H1 (cell line): ENCODE measurements around the gene INVS. TPM values are rescaled to one million over a fixed set of nuclear protein-coding genes. Genes with fewer than 3 reads are reported as not detected.

Experiments used
- FOSL1 ChIP-seq: IDR thresholded peaks from 2 replicates; pipeline ENCODE4 v1.6.1; 2011; ENCODE audit warnings: mild to moderate bottlenecking, low read depth, low read length, moderate library complexity; ENCODE audit not compliant: insufficient read depth
- JUND ChIP-seq: IDR thresholded peaks from 2 replicates; pipeline ENCODE4 v1.6.1; 2011; ENCODE audit warnings: mild to moderate bottlenecking, improper control_type of control experiment, low read length
- KDM5A ChIP-seq: fragments of 200-600 bp; IDR thresholded peaks from 2 replicates; pipeline ENCODE4 v1.7.1; 2012; ENCODE audit warnings: mild to moderate bottlenecking, low read length, inconsistent platforms, mixed read lengths
- NANOG ChIP-seq: IDR thresholded peaks from 2 replicates; pipeline ENCODE4 v1.6.1; 2011; ENCODE audit warnings: low read length, low read depth, mild to moderate bottlenecking, inconsistent platforms; ENCODE audit not compliant: insufficient read depth, poor library complexity, severe bottlenecking
- SP4 ChIP-seq: IDR thresholded peaks from 2 replicates; pipeline ENCODE4 v1.6.1; 2012; ENCODE audit warnings: low read length, inconsistent platforms
- SUZ12 ChIP-seq: fragments of 200-600 bp; sonication (generic); IDR thresholded peaks from 2 replicates; pipeline ENCODE4 v1.6.1; 2012; ENCODE audit warnings: mild to moderate bottlenecking, inconsistent platforms, low read length, moderate library complexity, mixed read lengths
- polyA plus RNA-seq, 7 experiments: library from polyadenylated mRNA; depleted of rRNA in 3 of 7; stranded (reverse) in 5 of 7; unstranded in 2 of 7; fragments of >200 nt in 5 of 7; fragments of 200-250 nt in 2 of 7; gene quantifications; 1 replicate in 5 of 7; 2 replicates in 1 of 7; 4 replicates in 1 of 7; pipeline versions ENCODE4 v1.2.1 to v1.2.3, GENCODE V29; 2011 to 2013; ENCODE audit warnings: missing spikeins in 2 of 7, mixed read lengths in 2 of 7
- total RNA-seq: library from RNA; stranded (reverse); fragmentation: NEBNext Ultra II Directional; extraction: Animal tissue kit (Norgen Biotek cat#: 25700); gene quantifications from 2 replicates; pipeline ENCODE4 v1.2.1, GENCODE V29; 2021
- TF ChIP-seq, protein P1 (sequence below): fragments of 300-600 bp; sonication (generic); IDR thresholded peaks from 2 replicates; pipeline ENCODE4 v1.7.1; 2012; ENCODE audit warnings: low read length, moderate library complexity, mild to moderate bottlenecking, inconsistent platforms; ENCODE audit not compliant: insufficient replicate concordance
- TF ChIP-seq, protein P2 (sequence below): IDR thresholded peaks from 2 replicates; pipeline ENCODE4 v1.6.1; 2012; ENCODE audit warnings: inconsistent platforms
- TF ChIP-seq, protein P3 (sequence below): IDR thresholded peaks from 2 replicates; pipeline ENCODE4 v1.6.1; 2011; ENCODE audit warnings: low read length, improper control_type of control experiment
- TF ChIP-seq, protein P4 (sequence below): IDR thresholded peaks from 2 replicates; pipeline ENCODE4 v1.6.1; 2012; ENCODE audit warnings: inconsistent platforms

Gene INVS
- total and polyA plus RNA-seq, 2 of the 8 experiments (the other 6 are each of a cell fraction or from before 2014, with no cell fraction given): 4.1 to 6.9 TPM

DNA sequence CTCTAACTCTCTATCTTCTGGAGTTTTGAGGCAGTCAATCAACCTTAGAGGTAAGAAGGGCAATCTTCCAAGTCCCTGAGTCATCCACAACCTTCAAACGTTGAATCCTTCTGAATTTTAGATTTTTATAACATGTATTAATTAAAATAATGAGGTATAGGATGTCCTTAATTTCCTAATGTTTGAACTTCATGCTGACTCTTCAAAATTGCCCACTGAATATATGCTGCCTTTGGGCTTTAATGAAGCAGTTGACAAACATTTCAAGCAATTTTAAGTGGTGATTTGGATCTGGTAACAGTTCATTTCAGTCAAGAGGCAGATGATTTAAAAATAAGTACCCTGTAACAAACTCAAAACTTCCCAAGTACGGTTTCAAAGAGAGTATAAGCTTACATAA lies 26.2 kb upstream of the INVS start (continued):
- TF ChIP-seq, protein P1, sequence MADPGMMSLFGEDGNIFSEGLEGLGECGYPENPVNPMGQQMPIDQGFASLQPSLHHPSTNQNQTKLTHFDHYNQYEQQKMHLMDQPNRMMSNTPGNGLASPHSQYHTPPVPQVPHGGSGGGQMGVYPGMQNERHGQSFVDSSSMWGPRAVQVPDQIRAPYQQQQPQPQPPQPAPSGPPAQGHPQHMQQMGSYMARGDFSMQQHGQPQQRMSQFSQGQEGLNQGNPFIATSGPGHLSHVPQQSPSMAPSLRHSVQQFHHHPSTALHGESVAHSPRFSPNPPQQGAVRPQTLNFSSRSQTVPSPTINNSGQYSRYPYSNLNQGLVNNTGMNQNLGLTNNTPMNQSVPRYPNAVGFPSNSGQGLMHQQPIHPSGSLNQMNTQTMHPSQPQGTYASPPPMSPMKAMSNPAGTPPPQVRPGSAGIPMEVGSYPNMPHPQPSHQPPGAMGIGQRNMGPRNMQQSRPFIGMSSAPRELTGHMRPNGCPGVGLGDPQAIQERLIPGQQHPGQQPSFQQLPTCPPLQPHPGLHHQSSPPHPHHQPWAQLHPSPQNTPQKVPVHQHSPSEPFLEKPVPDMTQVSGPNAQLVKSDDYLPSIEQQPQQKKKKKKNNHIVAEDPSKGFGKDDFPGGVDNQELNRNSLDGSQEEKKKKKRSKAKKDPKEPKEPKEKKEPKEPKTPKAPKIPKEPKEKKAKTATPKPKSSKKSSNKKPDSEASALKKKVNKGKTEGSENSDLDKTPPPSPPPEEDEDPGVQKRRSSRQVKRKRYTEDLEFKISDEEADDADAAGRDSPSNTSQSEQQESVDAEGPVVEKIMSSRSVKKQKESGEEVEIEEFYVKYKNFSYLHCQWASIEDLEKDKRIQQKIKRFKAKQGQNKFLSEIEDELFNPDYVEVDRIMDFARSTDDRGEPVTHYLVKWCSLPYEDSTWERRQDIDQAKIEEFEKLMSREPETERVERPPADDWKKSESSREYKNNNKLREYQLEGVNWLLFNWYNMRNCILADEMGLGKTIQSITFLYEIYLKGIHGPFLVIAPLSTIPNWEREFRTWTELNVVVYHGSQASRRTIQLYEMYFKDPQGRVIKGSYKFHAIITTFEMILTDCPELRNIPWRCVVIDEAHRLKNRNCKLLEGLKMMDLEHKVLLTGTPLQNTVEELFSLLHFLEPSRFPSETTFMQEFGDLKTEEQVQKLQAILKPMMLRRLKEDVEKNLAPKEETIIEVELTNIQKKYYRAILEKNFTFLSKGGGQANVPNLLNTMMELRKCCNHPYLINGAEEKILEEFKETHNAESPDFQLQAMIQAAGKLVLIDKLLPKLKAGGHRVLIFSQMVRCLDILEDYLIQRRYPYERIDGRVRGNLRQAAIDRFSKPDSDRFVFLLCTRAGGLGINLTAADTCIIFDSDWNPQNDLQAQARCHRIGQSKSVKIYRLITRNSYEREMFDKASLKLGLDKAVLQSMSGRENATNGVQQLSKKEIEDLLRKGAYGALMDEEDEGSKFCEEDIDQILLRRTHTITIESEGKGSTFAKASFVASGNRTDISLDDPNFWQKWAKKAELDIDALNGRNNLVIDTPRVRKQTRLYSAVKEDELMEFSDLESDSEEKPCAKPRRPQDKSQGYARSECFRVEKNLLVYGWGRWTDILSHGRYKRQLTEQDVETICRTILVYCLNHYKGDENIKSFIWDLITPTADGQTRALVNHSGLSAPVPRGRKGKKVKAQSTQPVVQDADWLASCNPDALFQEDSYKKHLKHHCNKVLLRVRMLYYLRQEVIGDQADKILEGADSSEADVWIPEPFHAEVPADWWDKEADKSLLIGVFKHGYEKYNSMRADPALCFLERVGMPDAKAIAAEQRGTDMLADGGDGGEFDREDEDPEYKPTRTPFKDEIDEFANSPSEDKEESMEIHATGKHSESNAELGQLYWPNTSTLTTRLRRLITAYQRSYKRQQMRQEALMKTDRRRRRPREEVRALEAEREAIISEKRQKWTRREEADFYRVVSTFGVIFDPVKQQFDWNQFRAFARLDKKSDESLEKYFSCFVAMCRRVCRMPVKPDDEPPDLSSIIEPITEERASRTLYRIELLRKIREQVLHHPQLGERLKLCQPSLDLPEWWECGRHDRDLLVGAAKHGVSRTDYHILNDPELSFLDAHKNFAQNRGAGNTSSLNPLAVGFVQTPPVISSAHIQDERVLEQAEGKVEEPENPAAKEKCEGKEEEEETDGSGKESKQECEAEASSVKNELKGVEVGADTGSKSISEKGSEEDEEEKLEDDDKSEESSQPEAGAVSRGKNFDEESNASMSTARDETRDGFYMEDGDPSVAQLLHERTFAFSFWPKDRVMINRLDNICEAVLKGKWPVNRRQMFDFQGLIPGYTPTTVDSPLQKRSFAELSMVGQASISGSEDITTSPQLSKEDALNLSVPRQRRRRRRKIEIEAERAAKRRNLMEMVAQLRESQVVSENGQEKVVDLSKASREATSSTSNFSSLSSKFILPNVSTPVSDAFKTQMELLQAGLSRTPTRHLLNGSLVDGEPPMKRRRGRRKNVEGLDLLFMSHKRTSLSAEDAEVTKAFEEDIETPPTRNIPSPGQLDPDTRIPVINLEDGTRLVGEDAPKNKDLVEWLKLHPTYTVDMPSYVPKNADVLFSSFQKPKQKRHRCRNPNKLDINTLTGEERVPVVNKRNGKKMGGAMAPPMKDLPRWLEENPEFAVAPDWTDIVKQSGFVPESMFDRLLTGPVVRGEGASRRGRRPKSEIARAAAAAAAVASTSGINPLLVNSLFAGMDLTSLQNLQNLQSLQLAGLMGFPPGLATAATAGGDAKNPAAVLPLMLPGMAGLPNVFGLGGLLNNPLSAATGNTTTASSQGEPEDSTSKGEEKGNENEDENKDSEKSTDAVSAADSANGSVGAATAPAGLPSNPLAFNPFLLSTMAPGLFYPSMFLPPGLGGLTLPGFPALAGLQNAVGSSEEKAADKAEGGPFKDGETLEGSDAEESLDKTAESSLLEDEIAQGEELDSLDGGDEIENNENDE: no peak
- TF ChIP-seq KDM5A (no peak), SUZ12 (no peak), JUND (no peak), SP4 (no peak), FOSL1 (no peak), NANOG (no peak)
- TF ChIP-seq, protein P2, sequence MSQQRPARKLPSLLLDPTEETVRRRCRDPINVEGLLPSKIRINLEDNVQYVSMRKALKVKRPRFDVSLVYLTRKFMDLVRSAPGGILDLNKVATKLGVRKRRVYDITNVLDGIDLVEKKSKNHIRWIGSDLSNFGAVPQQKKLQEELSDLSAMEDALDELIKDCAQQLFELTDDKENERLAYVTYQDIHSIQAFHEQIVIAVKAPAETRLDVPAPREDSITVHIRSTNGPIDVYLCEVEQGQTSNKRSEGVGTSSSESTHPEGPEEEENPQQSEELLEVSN: no peak
- TF ChIP-seq, protein P3, sequence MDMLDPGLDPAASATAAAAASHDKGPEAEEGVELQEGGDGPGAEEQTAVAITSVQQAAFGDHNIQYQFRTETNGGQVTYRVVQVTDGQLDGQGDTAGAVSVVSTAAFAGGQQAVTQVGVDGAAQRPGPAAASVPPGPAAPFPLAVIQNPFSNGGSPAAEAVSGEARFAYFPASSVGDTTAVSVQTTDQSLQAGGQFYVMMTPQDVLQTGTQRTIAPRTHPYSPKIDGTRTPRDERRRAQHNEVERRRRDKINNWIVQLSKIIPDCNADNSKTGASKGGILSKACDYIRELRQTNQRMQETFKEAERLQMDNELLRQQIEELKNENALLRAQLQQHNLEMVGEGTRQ: no peak
- TF ChIP-seq, protein P4, sequence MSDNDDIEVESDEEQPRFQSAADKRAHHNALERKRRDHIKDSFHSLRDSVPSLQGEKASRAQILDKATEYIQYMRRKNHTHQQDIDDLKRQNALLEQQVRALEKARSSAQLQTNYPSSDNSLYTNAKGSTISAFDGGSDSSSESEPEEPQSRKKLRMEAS: no peak
